HG03354 (cell line): ENCODE measurements around the gene VCAM1.
"Not testable (repeated sequence)": the region's sequence is repeated elsewhere in the genome, so short reads cannot be mapped to it uniquely, and the experiment has no call there.

Source experiments
- ATAC-seq: cut with Tn5 transposase; IDR thresholded peaks from one replicate; pipeline ENCODE4 v1.9.1; 2021; ENCODE audit warnings: mild to moderate bottlenecking; ENCODE audit not compliant: unreplicated experiment, poor library complexity, severe bottlenecking

Gene VCAM1

GRCh38 chr1:100769906-100770646 lies 50.5 kb downstream of the VCAM1 start:
- no peak for ATAC-seq

GRCh38 chr1:100773444-100773843 lies 53.9 kb downstream of the VCAM1 start:
- no peak for ATAC-seq

GRCh38 chr1:100774370-100774769 lies 54.8 kb downstream of the VCAM1 start:
- no peak for ATAC-seq

GRCh38 chr1:100775483-100775882 lies 55.9 kb downstream of the VCAM1 start:
- no peak for ATAC-seq

GRCh38 chr1:100778748-100779147 lies 59.2 kb downstream of the VCAM1 start:
- no peak for ATAC-seq

- ATAC-seq: no peak
Measured at GRCh38 chr1:100780814-100781213, 61.3 kb downstream of the VCAM1 start.

- ATAC-seq: not testable (repeated sequence)
Measured at GRCh38 chr1:100781728-100782127, 62.2 kb downstream of the VCAM1 start.

- ATAC-seq: no peak
Measured at GRCh38 chr1:100782473-100783039, 63.0 kb downstream of the VCAM1 start.

GRCh38 chr1:100785470-100786052 lies 66.0 kb downstream of the VCAM1 start:
- ATAC-seq: no peak

- no peak for ATAC-seq
Measured at GRCh38 chr1:100786870-100787269, 67.3 kb downstream of the VCAM1 start.
